ENCODE results near the gene GFI1B.
"Not testable (repeated sequence)": the region's sequence is repeated elsewhere in the genome, so short reads cannot be mapped to it uniquely, and the experiment has no call there.

GFI1B gene

DNA sequence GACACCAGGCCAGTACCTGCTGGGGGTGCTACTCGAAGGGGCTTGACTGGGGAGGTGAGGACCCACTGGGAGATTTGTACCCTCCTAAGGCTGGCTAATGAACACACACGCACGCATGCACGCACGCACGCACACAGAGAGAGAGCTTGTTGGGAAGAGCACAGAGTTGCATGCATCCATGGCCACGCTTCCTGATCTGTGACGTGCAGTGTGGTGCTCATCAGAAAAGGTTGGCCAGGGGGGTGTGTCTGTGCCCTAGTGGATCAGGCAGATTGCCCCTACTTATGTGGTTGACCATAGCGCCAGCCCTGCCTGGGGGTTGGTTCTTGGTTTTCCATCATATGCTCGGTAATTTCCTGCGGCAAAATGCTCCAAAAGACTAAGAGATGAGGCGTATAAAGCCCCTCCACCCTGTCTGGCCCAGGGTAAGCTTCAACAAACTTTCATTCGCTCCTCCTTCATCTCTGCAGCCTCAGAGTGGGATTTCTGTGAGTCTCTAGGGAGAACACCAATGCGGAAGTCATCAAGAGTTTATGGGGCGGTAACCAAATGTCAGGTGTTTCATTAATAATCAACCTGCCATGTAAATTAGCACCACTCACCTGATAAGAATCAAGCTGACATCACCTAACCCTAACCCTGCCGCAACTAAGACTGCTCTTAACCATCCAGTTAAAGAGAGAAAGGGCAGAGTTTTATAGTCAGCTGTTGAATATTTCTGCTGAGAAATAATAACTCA, 8.0 kb upstream of the GFI1B start:
- DNase-seq: no peak

DNA sequence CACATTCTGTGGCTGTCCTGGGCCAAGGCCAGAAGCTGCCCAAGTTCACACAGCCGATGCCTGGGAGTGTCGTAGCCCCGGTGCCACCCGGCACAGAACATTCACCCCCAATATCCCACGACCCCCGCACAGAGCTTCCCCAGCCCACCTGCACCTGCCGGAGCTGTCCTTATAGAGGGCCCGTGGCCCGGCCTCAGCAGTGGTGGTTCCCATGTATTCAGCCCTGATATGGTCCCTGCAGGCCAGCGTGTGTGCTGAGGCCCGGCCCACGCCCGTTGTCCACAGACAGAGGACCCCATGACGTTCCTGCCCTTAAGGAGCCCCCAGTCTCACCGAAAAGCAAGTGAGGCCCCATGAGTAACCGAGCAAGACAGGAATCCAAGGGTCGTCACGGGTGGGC, 5.3 kb upstream of the GFI1B start:
- DNase-seq: no peak

DNA sequence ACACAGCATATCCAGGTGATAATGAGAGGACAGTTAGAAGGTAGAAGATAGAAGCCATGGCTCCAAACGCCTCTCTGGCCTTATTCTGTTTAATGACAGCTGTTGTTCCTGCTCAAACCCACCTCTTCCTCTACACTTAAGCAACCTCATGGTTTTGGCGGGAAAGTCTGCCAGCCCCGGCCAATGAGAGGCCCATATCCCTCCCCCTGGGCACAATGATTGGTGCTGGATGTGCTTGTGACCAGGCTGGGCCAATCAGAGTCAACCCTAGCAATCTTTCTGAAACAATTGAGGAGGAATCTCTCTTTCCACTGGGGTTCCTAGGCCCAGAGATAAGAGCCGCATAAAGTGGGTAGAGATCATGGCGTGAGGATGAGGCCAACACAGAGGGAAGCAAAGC, 4.8 kb upstream of the GFI1B start:
- no peak for DNase-seq

- DNase-seq: no peak
Measured at GRCh38 chr9:132975961-132976360, 2.5 kb upstream of the GFI1B start.

- no peak for DNase-seq
Measured at GRCh38 chr9:132976571-132976970, 1.9 kb upstream of the GFI1B start.

GRCh38 chr9:132978112-132978450, 413 bp upstream of the GFI1B start:
- no peak for DNase-seq

DNA sequence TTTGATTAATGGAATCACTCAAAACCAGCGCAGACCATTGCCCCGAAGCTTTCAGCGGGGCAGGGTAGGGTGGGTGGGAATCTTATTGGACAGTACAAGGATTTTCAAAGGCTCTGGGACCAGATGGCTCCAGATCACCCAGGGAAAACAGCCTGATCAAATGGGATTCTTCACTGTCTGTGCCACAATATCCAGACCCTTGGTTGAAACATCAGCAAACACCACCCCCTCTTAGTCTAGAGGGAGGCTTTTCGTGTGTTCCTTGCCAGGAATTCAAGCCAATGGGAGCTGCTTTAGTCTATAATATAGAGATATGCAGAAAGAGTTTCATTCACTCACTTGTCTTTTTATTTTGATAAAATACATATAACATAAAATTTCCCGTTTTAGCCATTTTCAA, 1.7 kb downstream of the GFI1B start:
- DNase-seq: no peak

GRCh38 chr9:132982458-132982857, 4.0 kb downstream of the GFI1B start:
- DNase-seq: no peak

DNA sequence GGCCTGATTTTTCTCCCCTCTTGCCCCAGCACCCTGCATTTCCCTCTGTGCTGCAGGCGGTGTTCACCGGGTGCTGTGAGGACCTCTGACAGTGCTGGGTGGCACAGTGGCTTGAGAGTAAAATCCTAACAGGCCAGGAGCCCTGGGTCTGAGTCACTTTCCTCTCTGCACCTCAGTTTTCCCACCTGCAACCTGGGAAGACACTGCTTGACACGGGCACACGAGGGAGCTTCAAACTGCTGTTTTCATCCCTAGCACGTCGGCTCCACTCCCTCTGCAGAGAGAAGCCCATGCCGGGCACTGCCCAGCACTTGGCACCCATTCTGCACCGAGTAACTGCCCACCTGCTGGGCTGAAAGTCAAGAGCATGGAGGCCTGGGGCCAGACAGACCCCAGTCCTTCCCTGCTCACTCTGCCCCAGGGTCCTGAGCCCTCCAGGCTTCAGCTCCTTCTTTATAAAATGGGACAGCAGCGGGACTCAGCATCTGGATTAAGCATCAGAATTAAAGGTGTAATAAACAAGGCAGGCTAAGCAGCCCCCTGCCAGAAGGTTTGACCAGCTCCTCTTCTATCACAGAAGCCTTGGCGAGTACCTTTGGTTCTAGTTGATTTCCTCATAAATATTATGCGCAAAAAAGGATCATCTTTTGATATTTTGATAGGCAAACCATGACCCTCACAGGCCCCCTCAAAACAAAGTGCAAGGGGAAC, 5.2 kb downstream of the GFI1B start:
- no peak for DNase-seq

- DNase-seq: no peak
Measured at GRCh38 chr9:132984202-132985070, 5.9 kb downstream of the GFI1B start.

GRCh38 chr9:132985071-132985350, 6.5 kb downstream of the GFI1B start:
- DNase-seq: no peak

GRCh38 chr9:132985489-132985888, 7.0 kb downstream of the GFI1B start:
- DNase-seq: no peak

GRCh38 chr9:132986114-132986513, 7.6 kb downstream of the GFI1B start:
- DNase-seq: no peak

DNA sequence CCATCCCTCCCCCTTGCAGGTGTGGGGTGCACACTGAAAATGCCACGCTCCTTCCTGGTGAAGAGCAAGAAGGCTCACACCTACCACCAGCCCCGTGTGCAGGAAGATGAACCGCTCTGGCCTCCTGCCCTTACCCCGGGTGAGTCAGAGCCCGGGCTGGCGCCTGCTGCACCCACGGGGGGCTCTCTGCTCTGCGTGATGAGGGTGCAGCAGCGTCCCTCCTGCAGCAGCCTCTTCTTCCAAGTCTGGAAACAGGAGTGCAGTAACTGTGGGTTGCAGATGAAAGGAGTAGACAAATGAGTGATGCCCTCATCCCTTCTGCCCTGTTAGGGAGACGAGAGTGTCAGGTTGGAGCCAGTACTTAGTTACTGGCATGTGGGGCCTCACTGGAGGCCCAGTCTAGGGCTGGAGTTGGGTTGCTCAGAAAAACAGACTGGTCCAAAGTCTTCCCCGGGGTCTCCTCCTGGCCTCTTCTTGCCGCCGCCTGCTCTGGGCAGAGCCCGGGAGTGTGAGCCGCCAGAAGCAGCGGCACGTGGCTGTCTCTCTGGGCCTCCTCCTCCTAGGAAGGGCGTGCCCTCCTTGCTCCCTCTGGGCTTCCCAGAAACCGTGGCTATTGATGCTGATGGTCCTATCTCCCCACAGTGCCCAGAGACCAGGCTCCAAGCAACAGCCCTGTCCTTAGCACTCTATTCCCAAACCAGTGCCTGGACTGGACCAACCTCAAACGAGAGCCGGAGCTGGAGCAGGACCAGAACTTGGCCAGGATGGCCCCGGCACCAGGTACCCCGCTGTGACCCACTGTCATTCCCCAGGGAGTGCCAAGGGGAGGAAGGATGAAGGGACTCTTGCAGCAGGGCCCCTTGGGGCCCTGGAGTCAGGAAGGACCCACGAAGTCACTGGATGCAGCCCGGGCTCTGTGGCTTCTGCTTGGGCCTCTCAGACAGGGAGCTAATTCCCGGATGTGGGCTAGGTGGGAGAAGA, 8.4 kb downstream of the GFI1B start:
- no peak for DNase-seq

- no peak for DNase-seq
Measured at GRCh38 chr9:132988244-132989013, 9.9 kb downstream of the GFI1B start.

- DNase-seq: no peak
Measured at GRCh38 chr9:132989014-132989310, 10.5 kb downstream of the GFI1B start.

GRCh38 chr9:132989414-132989996, 11.0 kb downstream of the GFI1B start:
- DNase-seq: no peak

DNA sequence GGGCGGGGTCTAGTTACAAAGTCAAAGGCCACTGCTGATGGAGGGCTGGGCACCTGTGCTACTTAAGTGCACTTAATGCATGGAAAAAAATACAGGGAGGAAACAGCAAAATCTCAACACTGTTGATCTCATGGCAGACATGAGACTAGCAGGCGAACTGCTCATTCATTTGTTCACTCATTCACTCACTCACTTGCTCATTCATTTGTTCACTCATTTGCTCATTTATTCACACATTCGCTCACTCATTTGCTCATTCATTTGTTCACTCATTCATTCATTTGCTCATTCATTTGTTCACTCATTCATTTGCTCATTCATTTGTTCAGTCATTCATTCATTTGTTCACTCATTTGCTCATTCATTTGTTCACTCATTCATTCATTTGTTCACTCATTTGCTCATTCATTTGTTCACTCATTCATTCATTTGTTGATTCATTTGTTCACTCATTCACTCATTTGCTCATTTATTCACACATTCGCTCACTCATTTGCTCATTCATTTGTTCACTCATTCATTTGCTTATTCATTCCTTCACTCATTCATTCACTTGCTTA, 11.6 kb downstream of the GFI1B start:
- DNase-seq: not testable (repeated sequence)

DNA sequence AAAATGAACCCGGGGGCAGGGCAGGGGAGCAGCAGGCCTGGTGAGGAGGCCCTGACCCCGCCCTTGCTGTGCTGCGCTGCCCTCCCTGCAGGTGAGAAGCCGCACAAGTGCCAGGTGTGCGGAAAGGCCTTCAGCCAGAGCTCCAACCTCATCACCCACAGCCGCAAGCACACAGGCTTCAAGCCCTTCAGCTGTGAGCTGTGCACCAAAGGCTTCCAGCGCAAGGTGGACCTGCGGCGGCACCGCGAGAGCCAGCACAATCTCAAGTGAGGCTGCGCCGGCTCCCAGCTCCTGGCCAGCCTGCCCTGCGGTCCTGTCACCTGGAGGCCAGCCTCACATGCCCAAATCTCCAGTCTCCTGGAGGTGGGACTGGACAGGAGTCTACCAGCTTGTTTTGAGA, 12.3 kb downstream of the GFI1B start:
- DNase-seq: no peak

- DNase-seq: no peak
Measured at GRCh38 chr9:132991351-132992300, 13.1 kb downstream of the GFI1B start.
